ENCODE measurements around the gene LEKR1. TPM values are rescaled to one million over a fixed set of nuclear protein-coding genes. Genes with fewer than 3 reads are reported as not detected.
"Not testable (repeated sequence)": the region's sequence is repeated elsewhere in the genome, so short reads cannot be mapped to it uniquely, and the experiment has no call there.

LEKR1 gene
- total RNA-seq, 2 experiments from 2014 or later: 0.40 to 1.1 TPM

GRCh38 chr3:156820692-156821080 lies 5.5 kb upstream of the LEKR1 start:
- no peak for DNase-seq
- intact Hi-C loops (cut with micrococcal nuclease): no loop called here
- no peak for TF ChIP-seq CTCF (IDR thresholded peaks at IDR 0.05)
- ATAC-seq: no peak
- Mint-ChIP-seq H3K9me3 (peaks cover under 1% of the 10 kb centered on the region), H3K27ac (peak overlapping the region; percentile 11), H3K27me3 (no peaks in the 10 kb centered on the region), H3K4me1 (ENCODE audit: low read depth) (peaks cover 43% of the 10 kb centered on the region), H3K36me3 (ENCODE audit: low read depth) (peaks cover 5% of the 10 kb centered on the region), H3K4me3 (no peak overlapping the region)
- CTCF ChIA-PET: interaction anchor here (0.9 to 2.9 kb wide), 5 partner anchors 13 to 317 kb away, joined by 3 to 8 read pairs (median 3); no protein-coding TSS in a partner anchor
- POLR2A ChIA-PET: no interaction called here

- H3K4me1 Mint-ChIP-seq (ENCODE audit: low read depth): peaks cover 46% of the 10 kb centered on the region
- intact Hi-C loops (cut with micrococcal nuclease); H3K36me3 Mint-ChIP-seq (ENCODE audit: low read depth); DNase-seq; H3K27ac Mint-ChIP-seq; H3K27me3 Mint-ChIP-seq; H3K9me3 Mint-ChIP-seq; ATAC-seq; H3K4me3 Mint-ChIP-seq; POLR2A ChIA-PET: not testable (repeated sequence)
- CTCF ChIA-PET: interaction anchor here (1.4 kb wide), 1 partner anchor 265 kb away, joined by 4 read pairs; no protein-coding TSS in a partner anchor
Measured at GRCh38 chr3:156822626-156823260, 3.4 kb upstream of the LEKR1 start.

GRCh38 chr3:156825795-156826143 lies 384 bp upstream of the LEKR1 start:
- ChIA-PET CTCF (no interaction called here), POLR2A (interaction anchor here (2.3 kb wide), 1 partner anchor 8 kb away, joined by 14 read pairs; no protein-coding TSS in a partner anchor)
- Mint-ChIP-seq H3K4me3 (peak overlapping the region; percentile 87), H3K27me3 (no peaks in the 10 kb centered on the region), H3K4me1 (ENCODE audit: low read depth) (peaks cover 28% of the 10 kb centered on the region), H3K27ac (peak overlapping the region; percentile 95), H3K9me3 (no peaks in the 10 kb centered on the region), H3K36me3 (ENCODE audit: low read depth) (peaks cover 3% of the 10 kb centered on the region)
- ATAC-seq (peak; percentile 60), DNase-seq (no peak)
- TF ChIP-seq CTCF (IDR thresholded peaks at IDR 0.05): no peak
- intact Hi-C loops (cut with micrococcal nuclease): loop anchor here (5.0 kb wide), 1 partner anchor 257 kb away; no protein-coding TSS in a partner anchor

- TF ChIP-seq CTCF (IDR thresholded peaks at IDR 0.05): no peak
- POLR2A ChIA-PET: interaction anchor here (0.6 to 2.3 kb wide), 6 partner anchors 10 to 348 kb away, joined by 3 to 14 read pairs (median 3); no protein-coding TSS in a partner anchor
- peak overlapping the region; percentile 95 for H3K27ac Mint-ChIP-seq
- no peaks in the 10 kb centered on the region for H3K9me3 Mint-ChIP-seq
- DNase-seq: peak; percentile 63
- CTCF ChIA-PET: interaction anchor here (1.0 to 1.3 kb wide), 2 partner anchors 152 to 254 kb away, joined by 3 read pairs; no protein-coding TSS in a partner anchor
- peak overlapping the region; percentile 87 for H3K4me3 Mint-ChIP-seq
- no peak for ATAC-seq
- H3K4me1 Mint-ChIP-seq (ENCODE audit: low read depth): peaks cover 26% of the 10 kb centered on the region
- peaks cover 3% of the 10 kb centered on the region for H3K36me3 Mint-ChIP-seq (ENCODE audit: low read depth)
- H3K27me3 Mint-ChIP-seq: no peaks in the 10 kb centered on the region
- intact Hi-C loops (cut with micrococcal nuclease): loop anchor here (5.0 kb wide), 1 partner anchor 255 kb away; no protein-coding TSS in a partner anchor
Measured at GRCh38 chr3:156826896-156827882, 1.0 kb downstream of the LEKR1 start.

- no peak for ATAC-seq
- no peak for TF ChIP-seq CTCF (IDR thresholded peaks at IDR 0.05)
- Mint-ChIP-seq H3K4me3 (no peak overlapping the region), H3K27ac (no peak overlapping the region), H3K36me3 (ENCODE audit: low read depth) (peaks cover 3% of the 10 kb centered on the region), H3K27me3 (no peaks in the 10 kb centered on the region), H3K9me3 (no peaks in the 10 kb centered on the region), H3K4me1 (ENCODE audit: low read depth) (peaks cover 11% of the 10 kb centered on the region)
- DNase-seq: no peak
- intact Hi-C loops (cut with micrococcal nuclease): no loop called here
- POLR2A ChIA-PET: no interaction called here
- CTCF ChIA-PET: interaction anchor here (2.5 kb wide), 1 partner anchor 306 kb away, joined by 5 read pairs; no protein-coding TSS in a partner anchor
Measured at GRCh38 chr3:156831006-156831405, 4.9 kb downstream of the LEKR1 start.
